ENCODE results near the gene TOGARAM1.

- TF ChIP-seq L3MBTL2 (conservative IDR thresholded peaks at IDR 0.05) (no peak), ELF4 (IDR thresholded peaks at IDR 0.05) (no peak)
Measured at GRCh38 chr14:45028107-45028626, 66.2 kb downstream of the TOGARAM1 start.
